Measurements from ENCODE around the gene TTLL5. TPM values are rescaled to one million over a fixed set of nuclear protein-coding genes. Genes with fewer than 3 reads are reported as not detected.

The TTLL5 gene
- polyA plus RNA-seq, 1 experiment = 24.1 TPM

- ChIA-PET POLR2A (no interaction called here), CTCF (interaction anchor here (2.6 to 6.3 kb wide), 2 partner anchors 27 to 168 kb away, joined by 6 to 45 read pairs; no protein-coding TSS in a partner anchor)
- Histone ChIP-seq H3K9me3 (ENCODE audit: control insufficient read depth, insufficient read depth, low read length) (no peaks in the 10 kb centered on the region), H3K4me3 (ENCODE audit: low read depth, low read length) (no peak overlapping the region), H3K27ac (ENCODE audit: low read depth, low read length) (no peak overlapping the region), H3K27me3 (ENCODE audit: control insufficient read depth, insufficient read depth, low read length) (no peaks in the 10 kb centered on the region)
- peak; percentile 66 for DNase-seq (ENCODE audit: low read depth, low spot score)
- no peak for TF ChIP-seq CTCF (IDR thresholded peaks at IDR 0.05; ENCODE audit: low read depth, low read length)
Observed at GRCh38 chr14:75879031-75879430, 218.0 kb downstream of the TTLL5 start.

- Histone ChIP-seq H3K27ac (ENCODE audit: low read depth, low read length) (no peak overlapping the region), H3K4me3 (ENCODE audit: low read depth, low read length) (no peak overlapping the region), H3K27me3 (ENCODE audit: control insufficient read depth, insufficient read depth, low read length) (no peaks in the 10 kb centered on the region), H3K9me3 (ENCODE audit: control insufficient read depth, insufficient read depth, low read length) (no peaks in the 10 kb centered on the region)
- ChIA-PET POLR2A (no interaction called here), CTCF (interaction anchor here (1.1 to 6.3 kb wide), 4 partner anchors 26 to 171 kb away, joined by 5 to 45 read pairs (median 6); partner anchors contain the start of gene TGFB3)
- DNase-seq (ENCODE audit: low read depth, low spot score) = no peak
- no peak for TF ChIP-seq CTCF (IDR thresholded peaks at IDR 0.05; ENCODE audit: low read depth, low read length)
Observed at GRCh38 chr14:75880512-75880911, 219.5 kb downstream of the TTLL5 start.

- Histone ChIP-seq H3K27ac (ENCODE audit: low read depth, low read length) (no peak overlapping the region), H3K27me3 (ENCODE audit: control insufficient read depth, insufficient read depth, low read length) (no peaks in the 10 kb centered on the region), H3K4me3 (ENCODE audit: low read depth, low read length) (no peak overlapping the region), H3K9me3 (ENCODE audit: control insufficient read depth, insufficient read depth, low read length) (no peaks in the 10 kb centered on the region)
- POLR2A ChIA-PET = no interaction called here
- no peak for DNase-seq (ENCODE audit: low read depth, low spot score)
- TF ChIP-seq CTCF (IDR thresholded peaks at IDR 0.05; ENCODE audit: low read depth, low read length) = no peak
- CTCF ChIA-PET = interaction anchor here (0.5 to 6.3 kb wide), 6 partner anchors 16 to 171 kb away, joined by 3 to 45 read pairs (median 4); partner anchors contain the start of gene TGFB3
Observed at GRCh38 chr14:75881994-75882393, 220.9 kb downstream of the TTLL5 start.

DNA sequence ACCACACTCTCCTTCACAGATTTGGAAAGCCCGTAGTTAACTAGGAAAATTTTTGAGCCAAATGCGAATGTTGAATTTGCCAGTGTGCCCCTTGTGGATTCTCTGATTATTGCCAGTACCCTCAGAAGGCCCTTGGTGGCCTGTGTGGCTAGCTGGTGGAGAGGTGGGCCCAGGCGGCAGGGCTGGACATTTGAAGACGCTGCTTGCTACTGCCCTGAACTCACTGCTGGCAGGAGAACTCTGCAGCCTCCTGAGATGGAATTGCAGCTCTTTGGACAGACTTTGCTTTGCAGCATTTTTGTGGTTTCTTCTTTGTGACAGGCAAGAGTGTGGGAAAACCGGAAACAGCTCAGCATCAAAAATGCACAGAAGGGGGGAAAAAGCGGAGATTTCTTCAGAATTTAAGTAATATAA, 223.2 kb downstream of the TTLL5 start:
- peak; percentile 40 for TF ChIP-seq CTCF (IDR thresholded peaks at IDR 0.05; ENCODE audit: low read depth, low read length)
- peak; percentile 60 for DNase-seq (ENCODE audit: low read depth, low spot score)
- POLR2A ChIA-PET = interaction anchor here (0.5 to 0.6 kb wide), 2 partner anchors 51 to 1155 kb away, joined by 3 to 6 read pairs; no protein-coding TSS in a partner anchor
- CTCF ChIA-PET = interaction anchor here (0.5 to 6.3 kb wide), 10 partner anchors 10 to 175 kb away, joined by 3 to 45 read pairs (median 5); partner anchors contain the start of gene TGFB3
- H3K27me3 ChIP-seq (ENCODE audit: control insufficient read depth, insufficient read depth, low read length) = no peaks in the 10 kb centered on the region
- no peak overlapping the region for H3K27ac ChIP-seq (ENCODE audit: low read depth, low read length)
- H3K9me3 ChIP-seq (ENCODE audit: control insufficient read depth, insufficient read depth, low read length) = no peaks in the 10 kb centered on the region
- H3K4me3 ChIP-seq (ENCODE audit: low read depth, low read length) = no peak overlapping the region

DNA sequence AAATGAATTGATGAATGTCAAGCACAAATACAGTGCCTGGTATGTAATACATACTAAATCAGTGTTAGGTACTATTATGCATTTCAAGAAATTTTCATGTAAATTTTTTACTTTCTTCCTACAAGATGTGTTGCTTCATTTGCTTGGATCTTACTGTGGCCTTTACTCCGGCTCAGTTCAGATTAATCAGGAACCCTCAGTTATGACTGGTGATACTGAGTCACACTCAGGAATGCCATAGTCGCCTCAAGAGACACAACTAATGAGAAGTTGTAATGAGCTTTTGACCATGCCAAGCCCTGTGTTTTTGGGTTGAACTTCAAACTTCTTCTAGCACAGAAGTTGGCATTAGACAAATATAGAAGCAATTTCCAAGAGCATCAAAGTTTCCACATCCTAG, 224.8 kb downstream of the TTLL5 start:
- no peak for TF ChIP-seq CTCF (IDR thresholded peaks at IDR 0.05; ENCODE audit: low read depth, low read length)
- no peaks in the 10 kb centered on the region for H3K9me3 ChIP-seq (ENCODE audit: control insufficient read depth, insufficient read depth, low read length)
- CTCF ChIA-PET = interaction anchor here (1.0 to 4.0 kb wide), 4 partner anchors 21 to 177 kb away, joined by 3 to 37 read pairs (median 10); no protein-coding TSS in a partner anchor
- POLR2A ChIA-PET = no interaction called here
- no peak overlapping the region for H3K4me3 ChIP-seq (ENCODE audit: low read depth, low read length)
- no peak overlapping the region for H3K27ac ChIP-seq (ENCODE audit: low read depth, low read length)
- DNase-seq (ENCODE audit: low read depth, low spot score) = no peak
- no peaks in the 10 kb centered on the region for H3K27me3 ChIP-seq (ENCODE audit: control insufficient read depth, insufficient read depth, low read length)
